ENCODE results near the gene LRIG3. TPM values are rescaled to one million over a fixed set of nuclear protein-coding genes. Genes with fewer than 3 reads are reported as not detected.

Gene LRIG3
- total and polyA plus RNA-seq, 8 donors, result 26.8 to 61.1 (median 40.6) TPM

- H3K4me3 ChIP-seq, result no peak overlapping the region
- DNase-seq, result no peak
- no peaks in the 10 kb centered on the region for H3K27me3 ChIP-seq
- peaks cover 0 to 9% of the 10 kb centered on the region in 2 donors for H3K9me3 ChIP-seq
- intact Hi-C loops (cut with DNase I), result no loop called here
- no peak overlapping the region for H3K27ac ChIP-seq
- no peak for TF ChIP-seq CTCF (IDR thresholded peaks at IDR 0.05)
- no peak for ATAC-seq
- H3K36me3 ChIP-seq, result no peaks in the 10 kb centered on the region
- no peaks in the 10 kb centered on the region for H3K4me1 ChIP-seq
These were observed 22.0 kb upstream of the LRIG3 start for GRCh38 chr12:58942345-58942744.

GRCh38 chr12:58939399-58940100 is 19.2 kb upstream of the LRIG3 start:
- TF ChIP-seq CTCF (IDR thresholded peaks at IDR 0.05), result no peak
- ATAC-seq, result no peak

GRCh38 chr12:58938440-58938839 is 18.1 kb upstream of the LRIG3 start:
- H3K9me3 ChIP-seq, result no peaks in the 10 kb centered on the region
- ATAC-seq (no peak), DNase-seq (no peak)
- TF ChIP-seq CTCF (IDR thresholded peaks at IDR 0.05), result no peak
- H3K36me3 ChIP-seq, result no peaks in the 10 kb centered on the region
- no peak overlapping the region for H3K4me3 ChIP-seq
- intact Hi-C loops (cut with DNase I), result no loop called here
- H3K27ac ChIP-seq, result no peak overlapping the region
- H3K4me1 ChIP-seq, result no peaks in the 10 kb centered on the region
- H3K27me3 ChIP-seq, result no peaks in the 10 kb centered on the region

More at GRCh38 chr12:58939399-58940100, 19.2 kb upstream of the LRIG3 start:
- Histone ChIP-seq H3K36me3 (no peaks in the 10 kb centered on the region), H3K4me3 (no peak overlapping the region), H3K27ac (no peak overlapping the region), H3K9me3 (peaks cover 0 to 2% of the 10 kb centered on the region in 2 donors), H3K4me1 (no peaks in the 10 kb centered on the region), H3K27me3 (no peaks in the 10 kb centered on the region)
- intact Hi-C loops (cut with DNase I), result no loop called here
- DNase-seq, result no peak

GRCh38 chr12:58934528-58934927 is 14.2 kb upstream of the LRIG3 start:
- TF ChIP-seq CTCF (IDR thresholded peaks at IDR 0.05), result no peak

GRCh38 chr12:58932806-58933681 is 12.7 kb upstream of the LRIG3 start:
- no peak overlapping the region for H3K27ac ChIP-seq
- H3K4me3 ChIP-seq, result no peak overlapping the region
- no peak for TF ChIP-seq CTCF (IDR thresholded peaks at IDR 0.05)
- intact Hi-C loops (cut with DNase I), result no loop called here
- no peaks in the 10 kb centered on the region for H3K27me3 ChIP-seq
- H3K4me1 ChIP-seq, result no peaks in the 10 kb centered on the region
- DNase-seq (no peak), ATAC-seq (no peak)
- no peaks in the 10 kb centered on the region for H3K36me3 ChIP-seq
- H3K9me3 ChIP-seq, result no peaks in the 10 kb centered on the region

More at GRCh38 chr12:58934528-58934927, 14.2 kb upstream of the LRIG3 start:
- ATAC-seq (no peak), DNase-seq (no peak)
- intact Hi-C loops (cut with DNase I), result no loop called here
- H3K9me3 ChIP-seq, result no peaks in the 10 kb centered on the region
- H3K27ac ChIP-seq, result no peak overlapping the region
- no peaks in the 10 kb centered on the region for H3K36me3 ChIP-seq
- H3K27me3 ChIP-seq, result no peaks in the 10 kb centered on the region
- H3K4me1 ChIP-seq, result no peaks in the 10 kb centered on the region
- no peak overlapping the region for H3K4me3 ChIP-seq
